Testis (tissue), 5 donors: ENCODE data around the gene SCG3. TPM values are rescaled to one million over a fixed set of nuclear protein-coding genes. Genes with fewer than 3 reads are reported as not detected.

ENCODE experiments used
- DNase-seq: peaks from one replicate; pipeline ENCODE4 v3.0.0-alpha.2; 2019
- H3K27ac ChIP-seq, 2 donors: fragments of 200-600 bp; sonication (generic); one replicate each; pipeline ENCODE4 v1.5.1; 2019
- H3K27me3 ChIP-seq: fragments of 200-600 bp; sonication (generic); one replicate; pipeline ENCODE4 v1.5.1; 2019
- H3K36me3 ChIP-seq: fragments of 200-600 bp; sonication (generic); one replicate; pipeline ENCODE4 v1.5.1; 2017; ENCODE audit warnings: low read depth; ENCODE audit errors: missing control alignments
- H3K4me1 ChIP-seq: fragments of 200-600 bp; sonication (generic); one replicate; pipeline ENCODE4 v1.5.1; 2019
- H3K4me3 ChIP-seq, 2 donors: fragments of 200-600 bp; sonication (generic); one replicate each; pipeline ENCODE4 v1.5.1; 2017 to 2019
- H3K9me3 ChIP-seq: fragments of 200-600 bp; sonication (generic); one replicate; pipeline ENCODE4 v1.5.1; 2017
- POLR2A ChIP-seq: fragments of 450-650 bp; IDR thresholded peaks from one replicate; pipeline ENCODE4 v1.6.1; 2017; ENCODE audit warnings: antibody characterized with exemption, mild to moderate bottlenecking, moderate library complexity
- WGBS, 2 donors: methylation state at CpG; one replicate each; pipeline ENCODE4 v1.1.5; 2018; 5-methylcytosine and 5-hydroxymethylcytosine counted together
- intact Hi-C: fragments of 100-400 bp; cut with DNase I; formaldehyde crosslinking; loops from one replicate; pipeline ENCODE4 v1.15.1; 2023; ENCODE audit warnings: low total_unique reads
- long read RNA-seq, 2 donors: transcript quantifications; one replicate each; lab custom pipeline, GENCODE V29; 2026
- polyA plus RNA-seq: library from polyadenylated mRNA; stranded (reverse); fragments of 350-450 nt; fragmentation: Illumina TruSeq; extraction: RNeasy Lipid Tissue Mini Kit (QIAGEN cat#74804); gene quantifications from one replicate; pipeline ENCODE4 v1.2.3, GENCODE V29; 2014; ENCODE audit warnings: low read depth, low replicate concordance; ENCODE audit not compliant: insufficient read depth
- total RNA-seq, 2 donors: library from RNA; depleted of rRNA; stranded (reverse); fragments of >200 nt; gene quantifications; one replicate each; pipeline ENCODE4 v1.2.3, GENCODE V29; 2016
- TF ChIP-seq, protein P1 (sequence below), 3 experiments: fragments of 450-650 bp in 2 of 3; fragments of 200-600 bp in 1 of 3; sonication (generic) in 1 of 3; IDR thresholded peaks; one replicate each; pipeline ENCODE4 v1.5.1; 2016 to 2019; ENCODE audit warnings: antibody characterized with exemption in 3 of 3, mild to moderate bottlenecking in 2 of 3, moderate library complexity in 1 of 3

SCG3 gene
- total RNA-seq (1 to 10 TPM; 1.2 to 1.3 TPM), polyA plus RNA-seq (2.0 TPM)
- long read RNA-seq, donor 1, result 0 reads
- long read RNA-seq, donor 2, partial matches to known transcripts, result 0 of 1 reads
- long read RNA-seq, donor 2, other reads (novel, unspliced or antisense), result 0 of 1 reads

- 2 to 3% methylated on average over 29 to 38 of the region's 38 CpGs for WGBS, 2 donors
- H3K4me3 ChIP-seq, result peak within 1 kb of the TSS; percentile 34 to 41
Measured at GRCh38 chr15:51681303-51681963, at the start of gene SCG3. TSS of gene SCG3 (plus strand) at chr15:51681503. CDS start at chr15:51681756, 253 bp downstream.

GRCh38 chr15:51634591-51635198 lies 46.6 kb upstream of the SCG3 start:
- WGBS, 2 donors, result 70 to 83% methylated on average over 3 of the region's 3 CpGs
- Histone ChIP-seq H3K4me3 (no peak overlapping the region), H3K4me1 (no peaks in the 10 kb centered on the region), H3K36me3 (no peaks in the 10 kb centered on the region), H3K9me3 (no peaks in the 10 kb centered on the region), H3K27ac (no peak overlapping the region), H3K27me3 (no peaks in the 10 kb centered on the region)
- no peak for TF ChIP-seq POLR2A
- TF ChIP-seq, protein P1, sequence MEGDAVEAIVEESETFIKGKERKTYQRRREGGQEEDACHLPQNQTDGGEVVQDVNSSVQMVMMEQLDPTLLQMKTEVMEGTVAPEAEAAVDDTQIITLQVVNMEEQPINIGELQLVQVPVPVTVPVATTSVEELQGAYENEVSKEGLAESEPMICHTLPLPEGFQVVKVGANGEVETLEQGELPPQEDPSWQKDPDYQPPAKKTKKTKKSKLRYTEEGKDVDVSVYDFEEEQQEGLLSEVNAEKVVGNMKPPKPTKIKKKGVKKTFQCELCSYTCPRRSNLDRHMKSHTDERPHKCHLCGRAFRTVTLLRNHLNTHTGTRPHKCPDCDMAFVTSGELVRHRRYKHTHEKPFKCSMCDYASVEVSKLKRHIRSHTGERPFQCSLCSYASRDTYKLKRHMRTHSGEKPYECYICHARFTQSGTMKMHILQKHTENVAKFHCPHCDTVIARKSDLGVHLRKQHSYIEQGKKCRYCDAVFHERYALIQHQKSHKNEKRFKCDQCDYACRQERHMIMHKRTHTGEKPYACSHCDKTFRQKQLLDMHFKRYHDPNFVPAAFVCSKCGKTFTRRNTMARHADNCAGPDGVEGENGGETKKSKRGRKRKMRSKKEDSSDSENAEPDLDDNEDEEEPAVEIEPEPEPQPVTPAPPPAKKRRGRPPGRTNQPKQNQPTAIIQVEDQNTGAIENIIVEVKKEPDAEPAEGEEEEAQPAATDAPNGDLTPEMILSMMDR (IDR thresholded peaks at IDR 0.05), result no peak
- intact Hi-C loops, result no loop called here
- DNase-seq, result no peak

More at GRCh38 chr15:51681303-51681963, at the start of gene SCG3:
- no peaks in the 10 kb centered on the region for H3K4me1 ChIP-seq
- no peak within 1 kb of the TSS for H3K27ac ChIP-seq
- no peaks in the 10 kb centered on the region for H3K36me3 ChIP-seq
- H3K27me3 ChIP-seq, result no peaks in the 10 kb centered on the region
- TF ChIP-seq POLR2A, result no peak
- TF ChIP-seq, protein P1 (IDR thresholded peaks at IDR 0.05), result no peak
- intact Hi-C loops, result no loop called here
- peak; percentile 95 for DNase-seq
- no peaks in the 10 kb centered on the region for H3K9me3 ChIP-seq

DNA sequence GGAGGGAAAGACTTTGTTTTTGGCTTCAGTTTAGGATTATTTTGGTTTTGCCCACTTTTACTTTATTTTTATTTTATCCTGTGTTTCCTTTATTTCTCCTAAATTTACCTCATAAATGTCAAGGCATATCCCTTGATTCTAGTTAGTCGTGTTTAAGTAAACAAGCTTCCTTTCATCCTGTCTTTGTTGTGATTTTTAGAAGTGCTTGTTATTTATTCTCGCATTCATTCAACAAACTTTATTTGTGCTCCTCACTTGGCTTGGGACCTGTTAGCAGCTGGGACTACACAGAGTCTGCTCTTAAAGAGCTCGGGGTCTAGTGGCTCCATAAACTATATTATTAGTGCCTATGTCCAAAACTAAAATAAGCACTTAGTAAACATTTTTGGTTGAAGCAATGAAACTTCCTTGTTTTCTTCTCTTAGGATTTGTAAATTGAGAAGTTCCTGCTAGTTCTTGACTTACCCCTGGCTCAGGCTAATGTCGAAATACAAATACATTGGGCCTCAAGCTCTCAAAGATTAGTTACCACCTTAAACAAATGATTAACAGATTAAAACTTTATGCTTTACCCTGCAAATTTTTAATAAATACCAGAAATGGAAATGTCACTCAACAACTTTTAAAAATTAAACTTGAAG lies 39.7 kb upstream of the SCG3 start:
- no peaks in the 10 kb centered on the region for H3K9me3 ChIP-seq
- H3K27me3 ChIP-seq, result no peaks in the 10 kb centered on the region
- no peak overlapping the region for H3K4me3 ChIP-seq
- H3K36me3 ChIP-seq, result no peaks in the 10 kb centered on the region
- 78 to 81% methylated on average over 4 of the region's 4 CpGs for WGBS, 2 donors
- H3K4me1 ChIP-seq, result no peaks in the 10 kb centered on the region
- no peak overlapping the region for H3K27ac ChIP-seq
- TF ChIP-seq, protein P1 (IDR thresholded peaks at IDR 0.05), result no peak
- TF ChIP-seq POLR2A, result no peak
- DNase-seq, result no peak
- intact Hi-C loops, result no loop called here

GRCh38 chr15:51642696-51643095 lies 38.6 kb upstream of the SCG3 start:
- WGBS, 2 donors, result 48 to 70% methylated on average over 1 of the region's 1 CpG
- Histone ChIP-seq H3K27me3 (no peaks in the 10 kb centered on the region), H3K4me1 (no peaks in the 10 kb centered on the region), H3K4me3 (no peak overlapping the region), H3K36me3 (no peaks in the 10 kb centered on the region), H3K27ac (no peak overlapping the region), H3K9me3 (no peaks in the 10 kb centered on the region)
- DNase-seq, result no peak
- TF ChIP-seq, protein P1 (IDR thresholded peaks at IDR 0.05), result no peak
- TF ChIP-seq POLR2A, result no peak
- intact Hi-C loops, result no loop called here
